Lung microvascular endothelial cell (primary cell): Measurements from ENCODE around the gene SMIM14. TPM values are rescaled to one million over a fixed set of nuclear protein-coding genes. Genes with fewer than 3 reads are reported as not detected.
"Not testable (repeated sequence)": the region's sequence is repeated elsewhere in the genome, so short reads cannot be mapped to it uniquely, and the experiment has no call there.

Experiments
- DNase-seq, 2 donors: peaks; one replicate each; pipeline versions ENCODE4 v3.0.0 to v3.0.0-alpha.2; 2010; ENCODE audit warnings: low read depth in 2 of 2
- total RNA-seq: library from RNA; depleted of rRNA; stranded (reverse); fragments of >200 nt; gene quantifications from 2 replicates; pipeline ENCODE4 v1.2.1, GENCODE V29; 2014

The SMIM14 gene
- total RNA-seq, 1 donor from 2014 or later: 17.7 TPM

DNA sequence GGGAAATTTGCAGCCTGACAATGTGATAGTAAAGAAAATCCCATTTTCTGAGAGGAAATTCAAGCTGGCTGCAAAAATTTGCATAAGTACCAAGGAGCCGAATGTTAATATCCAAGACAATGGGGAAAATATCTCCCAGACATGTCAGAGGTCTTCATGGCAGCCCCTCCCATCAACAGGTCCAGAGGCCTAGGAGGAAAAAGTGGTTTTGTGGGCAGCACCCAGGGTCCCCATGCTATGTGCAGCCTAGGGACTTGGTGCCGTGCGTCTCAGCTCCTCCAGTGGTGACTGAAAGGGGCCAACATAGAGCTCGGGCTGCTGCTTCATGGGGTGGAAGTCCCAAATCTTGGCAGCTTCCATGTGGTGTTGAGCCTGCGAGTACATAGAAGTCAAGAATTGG lies 105.1 kb downstream of the SMIM14 start:
- no peak for DNase-seq

GRCh38 chr4:39532237-39532636 lies 106.4 kb downstream of the SMIM14 start:
- not testable (repeated sequence) for DNase-seq

DNA sequence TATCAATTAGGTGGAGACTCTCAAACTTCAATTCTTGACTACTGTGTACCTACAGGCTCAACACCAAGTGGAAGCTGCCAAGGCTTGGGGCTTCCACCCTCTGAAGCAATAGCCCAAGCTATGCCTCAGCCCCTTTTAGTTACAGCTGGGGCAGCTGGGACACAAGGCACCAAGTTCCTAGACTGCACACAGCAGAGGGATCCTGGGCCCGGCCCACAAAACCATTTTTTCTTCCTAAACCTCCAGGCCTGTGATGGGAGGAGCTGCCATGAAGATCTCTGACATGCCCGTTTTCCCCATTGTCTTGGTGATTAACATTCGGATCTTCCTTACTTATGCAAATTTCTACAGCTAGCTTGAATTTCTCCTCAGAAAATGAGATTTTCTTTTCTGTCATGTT lies 108.0 kb downstream of the SMIM14 start:
- no peak for DNase-seq

- DNase-seq: no peak
Observed at GRCh38 chr4:39529534-39529933, 109.1 kb downstream of the SMIM14 start.

GRCh38 chr4:39528061-39528465 lies 110.6 kb downstream of the SMIM14 start:
- peak; percentile 51 to 69 for DNase-seq

DNA sequence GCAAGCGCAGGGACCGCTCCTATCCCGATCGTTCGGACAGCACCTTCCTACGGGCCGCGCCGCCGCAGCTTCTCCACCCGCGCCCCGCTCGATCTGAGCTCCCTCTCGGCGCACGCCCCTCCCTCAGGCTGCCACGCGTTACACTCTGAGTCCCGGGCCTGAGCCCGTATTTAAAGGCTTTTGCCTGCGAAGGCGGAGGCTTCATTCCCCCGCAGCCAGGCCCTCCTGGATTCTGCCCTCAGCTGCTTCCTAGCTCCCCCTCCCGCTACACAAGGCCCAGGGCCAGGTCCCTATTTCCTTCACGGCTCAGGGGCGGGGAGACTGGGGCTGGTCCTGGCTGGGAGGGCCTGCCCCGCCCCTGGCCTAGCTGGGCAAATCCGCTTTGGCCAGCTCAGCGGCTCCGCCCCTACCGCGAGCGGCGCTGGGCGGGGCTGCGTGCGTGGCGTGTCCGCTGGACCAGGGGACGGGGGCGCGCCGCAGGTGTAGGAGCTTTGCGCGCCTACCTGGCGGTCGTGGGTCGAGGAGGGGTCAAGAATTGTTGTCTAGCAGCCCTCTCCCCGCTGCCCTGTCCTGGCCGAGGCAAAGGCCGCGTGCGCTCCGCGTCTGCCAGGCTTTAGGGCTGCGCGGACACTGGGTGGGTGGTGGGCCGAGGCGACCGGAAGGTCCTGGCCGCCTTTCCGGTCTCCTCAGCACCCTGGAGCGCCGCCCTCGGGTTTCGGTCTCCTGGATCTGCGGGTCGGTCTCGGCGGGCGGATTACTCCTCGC lies 111.2 kb downstream of the SMIM14 start, which contains the start of gene UGDH:
UGDH (minus strand) TSS at position 144 of the 765 bp plus-strand sequence. CDS start 5,927 bp downstream, outside the sequence.
- DNase-seq: peak; percentile 97 to 98

- DNase-seq: no peak
Observed at GRCh38 chr4:39526765-39527295, 111.8 kb downstream of the SMIM14 start.

GRCh38 chr4:39525822-39526690 lies 112.6 kb downstream of the SMIM14 start:
- DNase-seq: peak; percentile 6 to 12

- DNase-seq: no peak
Observed at GRCh38 chr4:39524161-39524957, 114.3 kb downstream of the SMIM14 start.

DNA sequence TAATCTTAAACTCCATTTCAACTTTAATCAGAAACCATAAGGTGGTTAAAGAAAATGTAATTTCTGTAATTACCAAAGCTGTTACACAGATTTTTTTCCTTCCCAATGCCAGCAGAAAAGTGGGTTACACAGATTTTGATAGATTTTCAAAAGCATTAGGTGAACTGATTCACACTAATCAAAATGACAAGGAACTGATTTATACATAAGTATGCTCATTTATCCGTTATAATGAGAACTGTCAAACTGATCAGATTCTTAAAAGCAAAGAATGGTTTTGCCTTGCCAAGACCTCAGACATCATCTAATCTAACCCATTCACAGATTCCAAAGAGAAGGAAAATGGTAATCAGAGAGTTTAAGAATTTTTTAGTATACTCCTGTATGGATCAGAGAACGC lies 116.6 kb downstream of the SMIM14 start:
- DNase-seq: no peak

DNA sequence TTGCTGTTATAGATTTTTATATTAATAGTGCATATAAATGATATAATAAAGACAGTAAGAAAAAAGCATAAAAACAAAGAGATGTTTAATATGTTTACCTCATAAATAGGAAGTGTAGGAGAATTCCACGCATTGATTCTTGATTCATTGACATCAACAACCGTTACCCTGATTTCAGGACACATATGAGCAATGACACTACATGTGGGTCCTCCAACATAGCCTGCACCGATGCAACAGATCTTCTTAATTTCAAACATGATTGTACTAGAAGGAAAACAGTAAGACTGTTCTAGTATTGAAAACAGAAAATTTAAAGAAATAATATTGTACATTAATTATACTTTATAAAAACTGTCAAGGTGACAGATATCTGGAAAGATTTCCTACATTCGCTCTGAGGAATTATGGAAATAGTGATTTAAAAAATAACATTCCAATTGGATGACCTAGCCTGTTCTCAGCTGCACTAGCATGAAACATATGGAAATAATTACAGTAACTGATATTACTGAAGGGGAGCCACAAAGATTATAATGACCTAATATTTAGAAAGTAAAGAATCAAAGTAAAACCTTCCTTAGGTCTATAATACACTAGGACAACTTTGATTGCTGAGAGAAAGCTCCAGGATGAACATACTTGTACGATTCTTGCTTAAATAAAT lies 117.3 kb downstream of the SMIM14 start:
- peak; percentile 16 to 23 for DNase-seq

DNA sequence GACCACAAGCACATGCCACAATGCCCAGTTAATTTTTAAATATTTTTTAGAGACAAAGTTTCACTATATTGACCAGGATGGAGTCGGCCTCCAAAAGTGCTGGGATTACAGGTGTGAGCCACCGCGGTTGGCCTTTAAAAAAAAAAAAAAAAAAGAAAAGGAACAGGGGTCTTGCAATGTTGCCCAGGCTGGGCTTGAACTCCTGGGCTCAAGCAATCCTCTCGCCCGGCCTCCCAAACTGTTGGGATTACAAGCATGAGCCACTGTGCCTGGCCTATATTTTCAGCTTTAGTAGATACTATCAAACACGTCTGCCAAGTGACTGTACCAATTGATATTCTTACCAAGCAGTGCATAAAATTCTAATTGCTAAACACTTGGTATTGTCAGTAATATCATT lies 120.2 kb downstream of the SMIM14 start:
- DNase-seq: no peak

DNA sequence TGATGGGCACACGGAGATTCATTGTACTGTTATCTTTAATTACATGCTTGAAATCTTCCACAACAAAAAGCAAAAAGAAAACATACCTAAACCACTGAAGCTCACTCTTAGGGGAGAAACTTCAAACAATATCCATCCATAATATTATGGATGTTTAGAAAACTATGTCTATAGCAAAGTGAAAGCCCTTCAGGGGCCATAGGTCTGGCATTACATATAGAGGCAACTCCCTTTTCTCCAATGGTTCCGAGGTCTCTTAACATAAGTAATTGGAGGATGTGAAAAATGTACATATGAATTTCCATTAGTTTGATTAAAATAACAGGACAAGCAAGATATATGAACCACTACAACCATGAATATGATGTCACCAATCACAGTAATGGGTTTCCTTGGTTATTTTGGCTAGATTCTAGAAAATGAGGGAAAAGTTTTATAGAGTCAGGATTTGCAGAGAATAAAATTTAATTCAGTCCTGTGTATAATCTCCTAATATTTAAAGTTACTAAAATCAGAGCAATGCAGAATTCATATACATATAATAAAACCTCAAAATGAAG lies 122.2 kb downstream of the SMIM14 start:
- no peak for DNase-seq

DNA sequence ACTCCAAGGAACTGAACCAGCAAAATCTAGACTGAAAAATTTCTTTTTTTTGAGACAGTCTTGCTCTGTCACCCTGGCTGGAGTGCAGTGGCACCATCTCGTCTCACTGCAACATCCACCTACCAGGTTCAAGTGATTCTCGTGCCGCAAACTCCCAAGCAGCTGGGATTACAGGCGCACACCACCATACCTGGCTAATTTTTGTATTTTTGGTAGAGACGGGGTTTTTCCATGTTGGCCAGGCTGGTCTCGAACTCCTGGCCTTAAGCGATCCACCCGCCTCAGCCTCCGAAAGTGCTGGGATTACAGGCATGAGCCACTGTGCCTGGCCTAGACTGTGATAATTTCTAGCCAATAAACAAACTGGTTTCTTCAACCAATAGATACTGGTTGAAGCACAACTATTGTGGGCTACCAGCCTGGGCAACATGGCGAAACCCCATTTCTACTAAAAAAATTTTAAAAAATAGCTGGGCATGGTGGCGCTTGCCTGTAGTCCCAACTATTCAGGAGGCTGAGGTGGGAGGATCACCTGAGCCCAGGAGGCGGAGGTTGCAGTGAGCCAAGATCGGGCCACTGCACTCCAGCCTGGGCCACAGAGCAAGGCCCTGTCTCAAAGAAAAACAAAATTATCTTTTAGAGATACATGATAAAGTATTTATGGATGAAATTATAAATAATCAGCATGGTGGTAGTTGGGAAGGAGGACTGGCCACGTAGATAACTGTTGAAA lies 122.8 kb downstream of the SMIM14 start:
- not testable (repeated sequence) for DNase-seq

- no peak for DNase-seq
Observed at GRCh38 chr4:39514888-39515401, 123.7 kb downstream of the SMIM14 start.

GRCh38 chr4:39514266-39514665 lies 124.4 kb downstream of the SMIM14 start:
- DNase-seq: not testable (repeated sequence)

DNA sequence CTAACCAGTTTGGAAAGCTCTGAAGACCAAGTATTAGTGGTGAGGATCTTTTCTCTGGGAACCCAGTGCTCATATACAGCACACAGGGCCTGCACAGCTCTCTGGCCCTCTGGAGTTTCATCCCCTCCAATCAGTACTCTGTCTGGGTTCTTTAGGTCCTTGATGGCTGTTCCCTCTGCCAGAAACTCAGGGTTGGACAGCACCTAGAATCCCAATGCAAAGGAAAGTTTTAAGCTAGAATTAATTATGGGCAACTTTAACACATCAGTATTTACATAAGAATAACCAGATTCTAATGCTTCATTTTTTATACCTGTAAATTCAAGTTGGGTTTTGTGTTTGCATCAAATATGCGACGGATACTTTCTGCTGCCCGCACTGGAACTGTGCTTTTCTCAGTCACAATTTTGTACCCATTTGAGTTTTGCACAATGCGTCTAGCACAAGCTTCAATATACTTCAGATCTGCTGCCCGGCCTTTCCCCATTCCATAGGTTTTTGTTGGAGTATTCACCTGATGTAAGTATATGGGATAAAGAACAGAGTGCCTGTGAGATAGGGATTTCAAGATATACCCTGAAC lies 128.2 kb downstream of the SMIM14 start:
- DNase-seq: no peak

GRCh38 chr4:39505581-39505980 lies 133.1 kb downstream of the SMIM14 start:
- no peak for DNase-seq

GRCh38 chr4:39504538-39504937 lies 134.1 kb downstream of the SMIM14 start:
- no peak for DNase-seq
